Astrocyte (in vitro differentiated cells and primary cell): Measurements from ENCODE around the gene ADCY4. TPM values are rescaled to one million over a fixed set of nuclear protein-coding genes. Genes with fewer than 3 reads are reported as not detected.

Experiments
- DNase-seq: peaks from one replicate; pipeline ENCODE4 v3.0.0-alpha.2; 2010; ENCODE audit warnings: low read depth
- FAIRE-seq: peaks from 2 replicates; lab custom pipeline; 2011; peaks lifted over from hg19 to GRCh38; lab: Jason Lieb, UNC
- H2AFZ ChIP-seq: 2 replicates; pipeline ENCODE4 v1.6.0; 2012; ENCODE audit warnings: low read depth, low read length, inconsistent platforms
- H3K27ac ChIP-seq: 2 replicates; pipeline ENCODE4 v1.5.1; 2011; ENCODE audit warnings: low read depth, low read length, inconsistent platforms
- H3K27me3 ChIP-seq: 2 replicates; pipeline ENCODE4 v1.6.0; 2011; ENCODE audit warnings: low read length, inconsistent platforms; ENCODE audit not compliant: insufficient read depth
- H3K36me3 ChIP-seq: 2 replicates; pipeline ENCODE4 v1.5.1; 2011; ENCODE audit warnings: low read length, inconsistent platforms; ENCODE audit not compliant: insufficient read depth
- H3K4me1 ChIP-seq: 2 replicates; pipeline ENCODE4 v1.5.1; 2011; ENCODE audit warnings: low read length, inconsistent platforms; ENCODE audit not compliant: insufficient read depth
- H3K4me2 ChIP-seq: 2 replicates; pipeline ENCODE4 v1.6.0; 2012; ENCODE audit warnings: low read length, inconsistent platforms
- H3K4me3 ChIP-seq: 2 replicates; pipeline ENCODE4 v1.5.1; 2011; ENCODE audit warnings: low read depth, mild to moderate bottlenecking, low read length, inconsistent platforms; ENCODE audit not compliant: insufficient read depth
- H3K79me2 ChIP-seq: 2 replicates; pipeline ENCODE4 v1.6.0; 2012; ENCODE audit warnings: mild to moderate bottlenecking, low read length, inconsistent platforms; ENCODE audit not compliant: insufficient read depth
- H3K9ac ChIP-seq: 2 replicates; pipeline ENCODE4 v1.6.0; 2012; ENCODE audit warnings: mild to moderate bottlenecking, low read length, inconsistent platforms
- H3K9me3 ChIP-seq: 2 replicates; pipeline ENCODE4 v1.5.1; 2012; ENCODE audit warnings: low read depth, mild to moderate bottlenecking, low read length, inconsistent platforms; ENCODE audit not compliant: insufficient read depth
- H4K20me1 ChIP-seq: 2 replicates; pipeline ENCODE4 v1.6.0; 2012; ENCODE audit warnings: low read length, inconsistent platforms; ENCODE audit not compliant: insufficient read depth
- H3K27ac Mint-ChIP-seq: one replicate; pipeline ENCODE4 v1.8.0; 2021; ENCODE audit warnings: mild to moderate bottlenecking, mixed read lengths; ENCODE audit not compliant: unreplicated experiment
- H3K27me3 Mint-ChIP-seq: one replicate; pipeline ENCODE4 v1.8.0; 2021; ENCODE audit warnings: low read depth, mixed read lengths; ENCODE audit not compliant: unreplicated experiment
- H3K36me3 Mint-ChIP-seq: one replicate; pipeline ENCODE4 v1.8.0; 2021; ENCODE audit warnings: low read depth, mixed read lengths; ENCODE audit not compliant: unreplicated experiment
- H3K4me1 Mint-ChIP-seq: one replicate; pipeline ENCODE4 v1.8.0; 2021; ENCODE audit warnings: low read depth, mixed read lengths; ENCODE audit not compliant: unreplicated experiment
- H3K4me3 Mint-ChIP-seq: one replicate; pipeline ENCODE4 v1.8.0; 2021; ENCODE audit warnings: mild to moderate bottlenecking, moderate library complexity, mixed read lengths; ENCODE audit not compliant: unreplicated experiment
- H3K9me3 Mint-ChIP-seq: one replicate; pipeline ENCODE4 v1.8.0; 2021; ENCODE audit warnings: mild to moderate bottlenecking, mixed read lengths; ENCODE audit not compliant: unreplicated experiment
- CTCF ChIP-seq: IDR thresholded peaks from 2 replicates; pipeline ENCODE4 v1.5.1; 2011; ENCODE audit warnings: low read depth, mild to moderate bottlenecking, inconsistent platforms, low read length, moderate library complexity; ENCODE audit not compliant: insufficient read depth
- EZH2 ChIP-seq: IDR thresholded peaks from 2 replicates; pipeline ENCODE4 v1.6.1; 2012; ENCODE audit warnings: mild to moderate bottlenecking, low read length, inconsistent platforms; ENCODE audit not compliant: insufficient read depth
- total RNA-seq: library from RNA; stranded (reverse); gene quantifications from 2 replicates; pipeline ENCODE4 v1.2.1, GENCODE V29; 2021

Gene ADCY4
- total RNA-seq, 1 donor from 2014 or later: 0.32 TPM

GRCh38 chr14:24312736-24313507 is 21.9 kb downstream of the ADCY4 start:
- Mint-ChIP-seq H3K9me3 (peaks cover 2% of the 10 kb centered on the region), H3K36me3 (peaks cover 7% of the 10 kb centered on the region), H3K4me1 (peaks cover 12% of the 10 kb centered on the region), H3K27ac (no peak overlapping the region), H3K27me3 (peaks cover 9% of the 10 kb centered on the region), H3K4me3 (no peak overlapping the region)
- DNase-seq (no peak), FAIRE-seq (no peak)
- Histone ChIP-seq H2AFZ (no peak overlapping the region), H3K27ac (no peak overlapping the region), H3K4me1 (peaks cover 25% of the 10 kb centered on the region), H3K79me2 (no peaks in the 10 kb centered on the region), H3K4me2 (no peak overlapping the region), H3K9ac (no peak overlapping the region), H3K4me3 (no peak overlapping the region), H3K36me3 (no peaks in the 10 kb centered on the region), H3K9me3 (no peaks in the 10 kb centered on the region), H3K27me3 (peaks cover 14% of the 10 kb centered on the region), H4K20me1 (peaks cover 38% of the 10 kb centered on the region)
- no peak for TF ChIP-seq EZH2
- no peak for TF ChIP-seq CTCF

GRCh38 chr14:24311837-24312615 is 22.8 kb downstream of the ADCY4 start:
- no peak overlapping the region for H3K4me2 ChIP-seq
- H3K9me3 Mint-ChIP-seq: peaks cover 2% of the 10 kb centered on the region

More at GRCh38 chr14:24311837-24312615, 22.8 kb downstream of the ADCY4 start:
- peaks cover 6% of the 10 kb centered on the region for H3K27me3 Mint-ChIP-seq
- peaks cover 8% of the 10 kb centered on the region for H3K4me1 Mint-ChIP-seq
- DNase-seq (no peak), FAIRE-seq (no peak)
- H4K20me1 ChIP-seq: peaks cover 47% of the 10 kb centered on the region
- peaks cover 14% of the 10 kb centered on the region for H3K27me3 ChIP-seq
- no peak overlapping the region for H3K4me3 Mint-ChIP-seq
- peaks cover 23% of the 10 kb centered on the region for H3K4me1 ChIP-seq
- peaks cover 1% of the 10 kb centered on the region for H3K36me3 ChIP-seq
- H3K9ac ChIP-seq: no peak overlapping the region
- no peaks in the 10 kb centered on the region for H3K79me2 ChIP-seq
- no peaks in the 10 kb centered on the region for H3K9me3 ChIP-seq
- no peak for TF ChIP-seq CTCF
- no peak for TF ChIP-seq EZH2
- no peak overlapping the region for H2AFZ ChIP-seq
- no peak overlapping the region for H3K27ac Mint-ChIP-seq
- H3K27ac ChIP-seq: no peak overlapping the region
- H3K36me3 Mint-ChIP-seq: peaks cover 8% of the 10 kb centered on the region
- H3K4me3 ChIP-seq: no peak overlapping the region
